H1 (cell line): ENCODE measurements around the gene MYO9B. TPM values are rescaled to one million over a fixed set of nuclear protein-coding genes. Genes with fewer than 3 reads are reported as not detected.

ENCODE experiments used
- CTCF ChIA-PET: fragments of 300-600 bp; sonication (Branson Sonifier 250); formaldehyde crosslinking; loops from one replicate; lab custom pipeline; 2021; ENCODE audit not compliant: partially characterized antibody; lab: Charles Lee
- POLR2A ChIA-PET: fragments of 300-600 bp; sonication (Branson Sonifier 250); formaldehyde crosslinking; loops from one replicate; lab custom pipeline; 2021; ENCODE audit warnings: inconsistent platforms; ENCODE audit not compliant: partially characterized antibody; lab: Charles Lee
- DNase-seq, 2 experiments: peaks; one replicate each; pipeline versions ENCODE4 v3.0.0 to v3.0.0-alpha.2; 2010 to 2022; ENCODE audit warnings: low spot score in 2 of 2, low read depth in 1 of 2, mixed read lengths in 1 of 2
- FAIRE-seq: peaks from 2 replicates; lab custom pipeline; 2011; peaks lifted over from hg19 to GRCh38; lab: Jason Lieb, UNC
- H2AFZ ChIP-seq: 2 replicates; pipeline ENCODE4 v1.8.1; 2012; ENCODE audit warnings: low read length, inconsistent platforms
- H2AK5ac ChIP-seq: 2 replicates; pipeline ENCODE4 v1.6.1; 2013; ENCODE audit warnings: low read depth, low read length
- H2BK120ac ChIP-seq: replicated peaks from 2 replicates; pipeline ENCODE3; 2013; ENCODE audit warnings: low read depth, low read length, inconsistent platforms
- H2BK12ac ChIP-seq: 2 replicates; pipeline ENCODE4 v1.6.1; 2013; ENCODE audit warnings: low read depth, low read length
- H2BK15ac ChIP-seq: 2 replicates; pipeline ENCODE4 v1.6.1; 2013; ENCODE audit warnings: low read length
- H2BK20ac ChIP-seq: 2 replicates; pipeline ENCODE4 v1.6.1; 2013; ENCODE audit warnings: low read length
- H2BK5ac ChIP-seq: 2 replicates; pipeline ENCODE4 v1.6.1; 2013; ENCODE audit warnings: low read depth, low read length
- H3K14ac ChIP-seq: 2 replicates; pipeline ENCODE4 v1.6.1; 2013; ENCODE audit warnings: inconsistent platforms; ENCODE audit not compliant: insufficient read length
- H3K18ac ChIP-seq: 2 replicates; pipeline ENCODE4 v1.6.1; 2013; ENCODE audit warnings: low read length; ENCODE audit errors: extremely low read depth
- H3K23ac ChIP-seq: 2 replicates; pipeline ENCODE4 v1.6.1; 2013; ENCODE audit warnings: inconsistent platforms; ENCODE audit not compliant: insufficient read length
- H3K23me2 ChIP-seq: 2 replicates; pipeline ENCODE4 v1.6.1; 2013; ENCODE audit warnings: low read depth, low read length
- H3K27ac ChIP-seq: 2 replicates; pipeline ENCODE4 v1.6.1; 2011; ENCODE audit warnings: low read depth, low read length, inconsistent platforms
- H3K27me3 ChIP-seq, 4 experiments: replicated peaks in 1 of 4; 1 replicate in 1 of 4; 2 replicates in 3 of 4; pipeline versions ENCODE4 v1.6.1 to v1.8.1; 2011 to 2013; ENCODE audit warnings: low read length in 3 of 4, mild to moderate bottlenecking in 3 of 4, inconsistent platforms in 2 of 4, mixed read lengths in 2 of 4, moderate library complexity in 1 of 4; ENCODE audit not compliant: control insufficient read depth in 3 of 4, insufficient read depth in 3 of 4; ENCODE audit errors: extremely low read depth in 1 of 4
- H3K36me3 ChIP-seq, 4 experiments: 2 replicates each; pipeline versions ENCODE4 v1.6.1 to v1.8.1; 2011 to 2013; ENCODE audit warnings: mild to moderate bottlenecking in 4 of 4, low read length in 3 of 4, moderate library complexity in 2 of 4, control low read depth in 1 of 4, inconsistent platforms in 1 of 4; ENCODE audit not compliant: insufficient read depth in 4 of 4, control insufficient read depth in 2 of 4
- H3K4ac ChIP-seq: replicated peaks from 2 replicates; pipeline ENCODE3; 2013; ENCODE audit warnings: low read length, low read depth, mixed read lengths, inconsistent platforms; ENCODE audit not compliant: insufficient read length
- H3K4me1 ChIP-seq, 4 experiments: replicated peaks in 1 of 4; 1 replicate in 1 of 4; 2 replicates in 3 of 4; pipeline versions ENCODE4 v1.6.1 to v1.8.1; 2011 to 2013; ENCODE audit warnings: low read length in 3 of 4, inconsistent platforms in 2 of 4, mixed read lengths in 1 of 4; ENCODE audit not compliant: insufficient read depth in 4 of 4, control insufficient read depth in 3 of 4
- H3K4me2 ChIP-seq, 2 experiments: 2 replicates each; pipeline versions ENCODE4 v1.6.1 to v1.8.1; 2011 to 2013; ENCODE audit warnings: low read depth in 2 of 2, low read length in 2 of 2, control low read depth in 1 of 2, inconsistent platforms in 1 of 2, mild to moderate bottlenecking in 1 of 2; ENCODE audit not compliant: insufficient read depth in 1 of 2
- H3K4me3 ChIP-seq, 4 experiments: fragments of 200-600, 300-600 bp in 1 of 4; sonication (generic), shearing (Covaris generic), sonication (Bioruptor Twin) in 1 of 4; 2 replicates each; pipeline versions ENCODE4 v1.5.1 to v1.8.1; 2011 to 2016; ENCODE audit warnings: low read length in 4 of 4, low read depth in 3 of 4, control low read depth in 2 of 4, inconsistent platforms in 2 of 4, mild to moderate bottlenecking in 2 of 4, mixed read lengths in 1 of 4, moderate library complexity in 1 of 4; ENCODE audit not compliant: insufficient read depth in 2 of 4; ENCODE audit errors: extremely low read depth in 1 of 4
- H3K56ac ChIP-seq: replicated peaks from 2 replicates; pipeline ENCODE3; 2013; ENCODE audit warnings: low read depth, mild to moderate bottlenecking, mixed read lengths, low read length, inconsistent platforms; ENCODE audit not compliant: insufficient read length
- H3K79me1 ChIP-seq: 2 replicates; pipeline ENCODE4 v1.6.1; 2013; ENCODE audit warnings: low read depth, low read length, control low read depth
- H3K79me2 ChIP-seq, 2 experiments: 2 replicates each; pipeline versions ENCODE4 v1.6.1 to v1.8.1; 2012 to 2013; ENCODE audit warnings: low read length in 2 of 2, mild to moderate bottlenecking in 2 of 2, inconsistent platforms in 1 of 2; ENCODE audit not compliant: insufficient read depth in 2 of 2, control insufficient read depth in 1 of 2
- H3K9ac ChIP-seq, 4 experiments: replicated peaks in 1 of 4; 1 replicate in 1 of 4; 2 replicates in 3 of 4; pipeline versions ENCODE4 v1.6.1 to v1.8.1; 2011 to 2013; ENCODE audit warnings: low read depth in 3 of 4, low read length in 3 of 4, control low read depth in 2 of 4, mild to moderate bottlenecking in 2 of 4, moderate library complexity in 2 of 4, inconsistent platforms in 1 of 4; ENCODE audit errors: extremely low read depth in 1 of 4
- H3K9me3 ChIP-seq, 2 experiments: 2 replicates each; pipeline versions ENCODE4 v1.6.1 to v1.8.1; 2012 to 2013; ENCODE audit warnings: mild to moderate bottlenecking in 2 of 2, moderate library complexity in 2 of 2, control low read depth in 1 of 2, inconsistent platforms in 1 of 2, low read depth in 1 of 2, low read length in 1 of 2, mixed read lengths in 1 of 2; ENCODE audit not compliant: insufficient read depth in 2 of 2
- H4K20me1 ChIP-seq, 2 experiments: replicated peaks in 1 of 2; 2 replicates each; pipeline versions ENCODE3 to v1.8.1; 2011 to 2013; ENCODE audit warnings: inconsistent platforms in 2 of 2, low read length in 2 of 2, mild to moderate bottlenecking in 1 of 2; ENCODE audit not compliant: insufficient read depth in 2 of 2, control insufficient read depth in 1 of 2
- H4K5ac ChIP-seq: 2 replicates; pipeline ENCODE4 v1.6.1; 2013; ENCODE audit warnings: low read length, low read depth, mixed read lengths, inconsistent platforms; ENCODE audit not compliant: insufficient read length
- H4K8ac ChIP-seq: 2 replicates; pipeline ENCODE4 v1.8.0; 2013; ENCODE audit warnings: mild to moderate bottlenecking, moderate library complexity, low read length, inconsistent platforms; ENCODE audit not compliant: insufficient read depth; ENCODE audit errors: extremely low read depth
- H4K91ac ChIP-seq: replicated peaks from 2 replicates; pipeline ENCODE3; 2013; ENCODE audit warnings: low read length, mixed read lengths, inconsistent platforms; ENCODE audit not compliant: insufficient read length
- ASH2L ChIP-seq: fragments of 200-600, 300-600 bp; sonication (generic); IDR thresholded peaks from one replicate; pipeline ENCODE4 v1.7.1; 2017; ENCODE audit warnings: low read length
- BCL11A ChIP-seq, 2 experiments: IDR thresholded peaks; one replicate each; pipeline ENCODE4 v1.6.1; 2011; ENCODE audit warnings: low read depth in 2 of 2, low read length in 2 of 2, mild to moderate bottlenecking in 2 of 2
- CHD2 ChIP-seq: IDR thresholded peaks from 2 replicates; pipeline ENCODE4 v1.6.1; 2012; ENCODE audit warnings: low read length, improper control_type of control experiment
- GTF2F1 ChIP-seq: IDR thresholded peaks from 2 replicates; pipeline ENCODE4 v1.6.1; 2012; ENCODE audit warnings: low read depth, low read length, improper control_type of control experiment, borderline replicate concordance
- PHF8 ChIP-seq: fragments of 200-600 bp; sonication (generic); conservative IDR thresholded peaks from 2 replicates; pipeline ENCODE4 v1.7.1; 2012; ENCODE audit warnings: low read depth, mild to moderate bottlenecking, inconsistent platforms, low read length, moderate library complexity
- SIN3A ChIP-seq, 2 experiments: IDR thresholded peaks in 1 of 2; conservative IDR thresholded peaks in 1 of 2; 2 replicates each; pipeline ENCODE4 v1.6.1; 2011 to 2012; ENCODE audit warnings: low read length in 2 of 2, improper control_type of control experiment in 1 of 2, low read depth in 1 of 2, mild to moderate bottlenecking in 1 of 2
- SP2 ChIP-seq: IDR thresholded peaks from 2 replicates; pipeline ENCODE4 v1.6.1; 2012; ENCODE audit warnings: mild to moderate bottlenecking, low read length, inconsistent platforms
- TEAD4 ChIP-seq: IDR thresholded peaks from 2 replicates; pipeline ENCODE4 v1.6.1; 2012; ENCODE audit warnings: low read depth, low read length, inconsistent platforms, mixed read lengths
- ZNF274 ChIP-seq: IDR thresholded peaks from 2 replicates; pipeline ENCODE4 v1.7.0; 2012; ENCODE audit warnings: low read length, borderline replicate concordance; ENCODE audit errors: extremely low read depth
- WGBS, 2 experiments: shearing (Covaris generic) in 1 of 2; methylation state at CpG; one replicate each; pipeline versions ENCODE4 v1.1.6 to v1.1.7; 2013 to 2015; ENCODE audit warnings: low lambda C conversion rate in 2 of 2, mixed read lengths in 2 of 2, inconsistent platforms in 1 of 2, low coverage in 1 of 2, missing lambda C conversion rate in 1 of 2; ENCODE audit not compliant: insufficient replicate concordance in 2 of 2, insufficient coverage in 1 of 2, insufficient read length in 1 of 2; ENCODE audit errors: extremely low coverage in 1 of 2, missing lambda C conversion rate in 1 of 2; 5-methylcytosine and 5-hydroxymethylcytosine counted together
- polyA plus RNA-seq, 7 experiments: library from polyadenylated mRNA; depleted of rRNA in 3 of 7; stranded (reverse) in 5 of 7; unstranded in 2 of 7; fragments of >200 nt in 5 of 7; fragments of 200-250 nt in 2 of 7; gene quantifications; 1 replicate in 5 of 7; 2 replicates in 1 of 7; 4 replicates in 1 of 7; pipeline versions ENCODE4 v1.2.1 to v1.2.3, GENCODE V29; 2011 to 2013; ENCODE audit warnings: missing spikeins in 2 of 7, mixed read lengths in 2 of 7
- total RNA-seq: library from RNA; stranded (reverse); fragmentation: NEBNext Ultra II Directional; extraction: Animal tissue kit (Norgen Biotek cat#: 25700); gene quantifications from 2 replicates; pipeline ENCODE4 v1.2.1, GENCODE V29; 2021
- TF ChIP-seq, protein P1 (sequence below): IDR thresholded peaks from 2 replicates; pipeline ENCODE4 v1.6.1; 2011; ENCODE audit warnings: low read depth, mild to moderate bottlenecking, low read length; ENCODE audit not compliant: insufficient read depth
- TF ChIP-seq, protein P2 (sequence below): IDR thresholded peaks from 2 replicates; pipeline ENCODE4 v1.6.1; 2012; ENCODE audit warnings: low read length, inconsistent platforms

Gene MYO9B
- total and polyA plus RNA-seq, 2 of the 8 experiments (the other 6 are each of a cell fraction or from before 2014, with no cell fraction given), result 27.6 to 77.1 TPM

DNA sequence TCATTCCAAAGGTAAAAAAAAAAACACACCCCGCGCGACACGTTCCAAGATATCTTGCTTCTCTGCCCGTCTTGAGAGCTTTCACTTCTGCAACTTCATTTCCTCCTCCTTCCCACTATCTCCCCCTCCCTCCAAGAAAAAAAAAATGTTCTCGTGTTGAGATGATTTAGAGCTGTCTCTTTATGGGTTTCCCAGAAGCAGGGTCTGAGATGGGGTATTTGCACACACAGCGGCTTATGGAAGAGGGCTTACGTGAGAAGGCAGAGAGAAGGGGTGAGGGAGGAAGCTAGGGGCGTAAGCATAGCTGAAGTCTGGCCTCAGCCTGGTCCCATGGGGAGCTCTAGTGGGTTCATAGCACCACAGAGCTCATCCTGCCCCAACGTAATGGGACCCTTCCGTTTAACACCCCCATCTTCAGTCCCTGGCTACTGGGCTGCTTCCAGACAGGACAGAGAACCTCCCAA, 108.3 kb downstream of the MYO9B start:
- Histone ChIP-seq H4K5ac (no peak overlapping the region), H3K9me3 (no peaks in the 10 kb centered on the region), H3K79me2 (no peaks in the 10 kb centered on the region), H2AFZ (no peak overlapping the region), H2BK5ac (no peak overlapping the region), H3K4ac (no peak overlapping the region), H3K4me1 (peaks cover 0 to 11% (median 8%) of the 10 kb centered on the region in 4 experiments; a peak in 6 of 7 replicates), H3K4me3 (no peak overlapping the region), H3K56ac (no peak overlapping the region), H3K79me1 (no peaks in the 10 kb centered on the region), H3K23ac (no peak overlapping the region), H4K91ac (no peak overlapping the region), H2BK15ac (no peak overlapping the region), H3K23me2 (no peaks in the 10 kb centered on the region), H4K8ac (no peak overlapping the region), H3K4me2 (no peak overlapping the region), H3K18ac (no peak overlapping the region), H3K27ac (no peak overlapping the region), H3K14ac (no peak overlapping the region), H2AK5ac (no peak overlapping the region), H3K9ac (no peak overlapping the region), H2BK120ac (no peak overlapping the region), H3K27me3 (no peaks in the 10 kb centered on the region), H4K20me1 (peaks cover 0 to 4% of the 10 kb centered on the region in 2 experiments), H2BK12ac (no peak overlapping the region), H2BK20ac (no peak overlapping the region), H3K36me3 (peaks cover 0 to 6% (median 5%) of the 10 kb centered on the region in 4 experiments; a peak in 5 of 8 replicates)
- FAIRE-seq, result no peak
- no peak for DNase-seq
- 94% methylated on average over 11 of the region's 11 CpGs; no CpG with 5 or more reads in 1 of the 2 experiments for WGBS, 2 experiments
- ChIA-PET CTCF (interaction anchor here (0.8 to 1.7 kb wide), 7 partner anchors 11 to 107 kb away, joined by 3 to 5 read pairs (median 4); partner anchors contain the start of gene USE1), POLR2A (interaction anchor here (0.5 kb wide), 1 partner anchor 98 kb away, joined by 6 read pairs; no protein-coding TSS in a partner anchor)
- no peak for TF ChIP-seq SP2
- no peak for TF ChIP-seq CHD2
- no peak for TF ChIP-seq GTF2F1
- TF ChIP-seq, protein P1, sequence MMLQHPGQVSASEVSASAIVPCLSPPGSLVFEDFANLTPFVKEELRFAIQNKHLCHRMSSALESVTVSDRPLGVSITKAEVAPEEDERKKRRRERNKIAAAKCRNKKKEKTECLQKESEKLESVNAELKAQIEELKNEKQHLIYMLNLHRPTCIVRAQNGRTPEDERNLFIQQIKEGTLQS, result no peak
- no peak for TF ChIP-seq ZNF274
- no peak for TF ChIP-seq PHF8
- TF ChIP-seq TEAD4, result no peak
- TF ChIP-seq, protein P2, sequence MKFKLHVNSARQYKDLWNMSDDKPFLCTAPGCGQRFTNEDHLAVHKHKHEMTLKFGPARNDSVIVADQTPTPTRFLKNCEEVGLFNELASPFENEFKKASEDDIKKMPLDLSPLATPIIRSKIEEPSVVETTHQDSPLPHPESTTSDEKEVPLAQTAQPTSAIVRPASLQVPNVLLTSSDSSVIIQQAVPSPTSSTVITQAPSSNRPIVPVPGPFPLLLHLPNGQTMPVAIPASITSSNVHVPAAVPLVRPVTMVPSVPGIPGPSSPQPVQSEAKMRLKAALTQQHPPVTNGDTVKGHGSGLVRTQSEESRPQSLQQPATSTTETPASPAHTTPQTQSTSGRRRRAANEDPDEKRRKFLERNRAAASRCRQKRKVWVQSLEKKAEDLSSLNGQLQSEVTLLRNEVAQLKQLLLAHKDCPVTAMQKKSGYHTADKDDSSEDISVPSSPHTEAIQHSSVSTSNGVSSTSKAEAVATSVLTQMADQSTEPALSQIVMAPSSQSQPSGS, result no peak
- no peak for TF ChIP-seq SIN3A (conservative IDR thresholded peaks at IDR 0.05 in 1 of 2, IDR thresholded peaks at IDR 0.05 in 1 of 2; ENCODE audit: low read depth in 1 of 2, low read length in 2 of 2)
- TF ChIP-seq ASH2L, result no peak
- no peak for TF ChIP-seq BCL11A (IDR thresholded peaks at IDR 0.05; ENCODE audit: low read depth in 2 of 2, low read length in 2 of 2)
